Gastroesophageal sphincter (tissue), 4 donors: ENCODE measurements around the gene HTR5A. TPM values are rescaled to one million over a fixed set of nuclear protein-coding genes. Genes with fewer than 3 reads are reported as not detected.

Experiments
- ATAC-seq: fragments of 150-250 bp; one replicate; pipeline ENCODE4 v1.9.1; 2016; ENCODE audit warnings: mild to moderate bottlenecking, moderate library complexity
- H3K27ac ChIP-seq, 4 donors: fragments of 200-600 bp; sonication (generic) in 3 of 4; 1 replicate in 3 of 4; 2 replicates in 1 of 4; pipeline ENCODE4 v1.5.1; 2016 to 2019
- H3K27me3 ChIP-seq: fragments of 200-600 bp; sonication (generic); one replicate; pipeline ENCODE4 v1.5.1; 2019
- H3K36me3 ChIP-seq, 2 donors: fragments of 200-600 bp; sonication (generic); one replicate each; pipeline ENCODE4 v1.5.1; 2019; ENCODE audit warnings: control low read depth in 1 of 2
- H3K4me1 ChIP-seq, 3 donors: fragments of 200-600 bp; sonication (generic); 1 replicate in 2 of 3; 2 replicates in 1 of 3; pipeline ENCODE4 v1.5.1; 2016 to 2019; ENCODE audit warnings: control low read depth in 2 of 3
- H3K4me3 ChIP-seq, 2 donors: fragments of 200-600 bp; sonication (generic); one replicate each; pipeline ENCODE4 v1.5.1; 2019; ENCODE audit warnings: mild to moderate bottlenecking in 1 of 2, moderate library complexity in 1 of 2
- H3K9me3 ChIP-seq, 3 donors: fragments of 200-600 bp; sonication (generic); one replicate each; pipeline ENCODE4 v1.5.1; 2017 to 2019; ENCODE audit warnings: control low read depth in 2 of 3
- EP300 ChIP-seq: sonication (generic); formaldehyde crosslinking; IDR thresholded peaks from one replicate; pipeline ENCODE4 v1.6.1; 2017; ENCODE audit warnings: antibody characterized with exemption, mild to moderate bottlenecking
- POLR2A ChIP-seq, 2 donors: fragments of 450-650 bp; IDR thresholded peaks; one replicate each; pipeline ENCODE4 v1.6.1; 2017; ENCODE audit warnings: antibody characterized with exemption in 2 of 2, mild to moderate bottlenecking in 2 of 2, moderate library complexity in 1 of 2
- POLR2AphosphoS5 ChIP-seq: sonication (generic); formaldehyde crosslinking; IDR thresholded peaks from one replicate; pipeline ENCODE4 v1.6.1; 2017; ENCODE audit warnings: antibody characterized with exemption
- WGBS, 2 donors: methylation state at CpG; one replicate each; pipeline ENCODE4 v1.1.5; 2018; ENCODE audit warnings: low coverage in 1 of 2; 5-methylcytosine and 5-hydroxymethylcytosine counted together
- small RNA-seq, 4 donors: library from RNA; depleted of rRNA; stranded (forward); fragments of <200 nt; gene quantifications; one replicate each; pipeline ENCODE3, GENCODE V24; 2016
- total RNA-seq, 4 donors: library from RNA; depleted of rRNA; stranded (reverse); fragments of >200 nt; gene quantifications; one replicate each; pipeline ENCODE4 v1.1.0, GENCODE V29; 2016
- TF ChIP-seq, protein P1 (sequence below), 4 experiments: fragments of 200-600 bp in 2 of 4; fragments of 450-650 bp in 2 of 4; sonication (generic) in 1 of 4; IDR thresholded peaks; one replicate each; pipeline ENCODE4 v1.5.1; 2017 to 2019; ENCODE audit warnings: antibody characterized with exemption in 4 of 4, mild to moderate bottlenecking in 2 of 4, moderate library complexity in 2 of 4

The HTR5A gene
- total RNA-seq, 4 donors from 2014 or later: not detected

DNA sequence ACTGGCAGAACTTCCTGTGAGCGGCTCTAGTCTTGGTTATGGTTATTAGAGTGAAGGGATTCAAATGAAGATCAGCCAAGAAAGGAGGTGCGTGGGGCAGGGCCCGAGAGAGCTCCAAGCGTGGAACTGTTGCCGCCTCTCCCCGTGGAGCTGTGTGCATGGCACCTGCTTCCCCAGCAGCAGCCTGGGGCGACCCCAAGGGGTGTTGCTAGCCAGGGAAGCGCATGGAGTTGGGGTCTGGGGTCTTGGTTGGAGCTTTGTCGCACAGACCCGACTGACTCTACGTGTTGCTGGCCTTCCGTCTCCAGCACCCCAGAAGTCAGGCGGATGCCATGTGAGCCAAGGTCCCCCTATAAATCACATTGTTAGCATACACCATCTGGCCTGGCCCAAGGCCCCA lies 61.0 kb downstream of the HTR5A start:
- no peak for TF ChIP-seq POLR2A (IDR thresholded peaks at IDR 0.05)
- TF ChIP-seq, protein P1, sequence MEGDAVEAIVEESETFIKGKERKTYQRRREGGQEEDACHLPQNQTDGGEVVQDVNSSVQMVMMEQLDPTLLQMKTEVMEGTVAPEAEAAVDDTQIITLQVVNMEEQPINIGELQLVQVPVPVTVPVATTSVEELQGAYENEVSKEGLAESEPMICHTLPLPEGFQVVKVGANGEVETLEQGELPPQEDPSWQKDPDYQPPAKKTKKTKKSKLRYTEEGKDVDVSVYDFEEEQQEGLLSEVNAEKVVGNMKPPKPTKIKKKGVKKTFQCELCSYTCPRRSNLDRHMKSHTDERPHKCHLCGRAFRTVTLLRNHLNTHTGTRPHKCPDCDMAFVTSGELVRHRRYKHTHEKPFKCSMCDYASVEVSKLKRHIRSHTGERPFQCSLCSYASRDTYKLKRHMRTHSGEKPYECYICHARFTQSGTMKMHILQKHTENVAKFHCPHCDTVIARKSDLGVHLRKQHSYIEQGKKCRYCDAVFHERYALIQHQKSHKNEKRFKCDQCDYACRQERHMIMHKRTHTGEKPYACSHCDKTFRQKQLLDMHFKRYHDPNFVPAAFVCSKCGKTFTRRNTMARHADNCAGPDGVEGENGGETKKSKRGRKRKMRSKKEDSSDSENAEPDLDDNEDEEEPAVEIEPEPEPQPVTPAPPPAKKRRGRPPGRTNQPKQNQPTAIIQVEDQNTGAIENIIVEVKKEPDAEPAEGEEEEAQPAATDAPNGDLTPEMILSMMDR (IDR thresholded peaks at IDR 0.05): no peak
- Histone ChIP-seq H3K4me3 (no peak overlapping the region), H3K9me3 (no peaks in the 10 kb centered on the region), H3K36me3 (no peaks in the 10 kb centered on the region), H3K27ac (no peak overlapping the region), H3K27me3 (peaks cover 18% of the 10 kb centered on the region), H3K4me1 (no peaks in the 10 kb centered on the region)
- WGBS, 2 donors: 60% methylated on average over 1 of the region's 13 CpGs; no CpG with 5 or more reads in 1 of the 2 donors
- no peak for ATAC-seq

DNA sequence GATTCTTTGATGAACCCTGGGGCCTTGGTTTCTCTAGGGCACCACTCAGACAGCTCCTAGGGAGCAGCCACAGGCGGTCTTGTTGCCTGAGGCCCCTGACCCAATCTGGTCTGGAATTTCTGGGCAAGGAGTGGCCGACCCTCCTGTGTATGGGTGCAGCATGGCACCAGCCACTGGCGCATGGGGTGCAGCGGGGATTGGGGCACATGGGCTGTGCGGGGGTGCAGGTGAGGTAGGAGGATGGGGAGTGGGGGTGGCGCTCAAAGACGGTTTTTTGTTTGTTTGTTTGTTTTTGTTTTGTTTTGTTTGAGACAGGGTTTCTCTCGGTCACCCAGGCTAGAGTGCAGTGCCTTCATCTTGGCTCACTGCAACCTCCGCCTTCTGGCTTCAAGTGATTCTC lies 62.3 kb downstream of the HTR5A start:
- peaks cover 0 to 5% (median 0%) of the 10 kb centered on the region in 3 donors for H3K9me3 ChIP-seq
- no peaks in the 10 kb centered on the region for H3K36me3 ChIP-seq
- no peak for ATAC-seq
- 67 to 69% methylated on average over 4 to 6 of the region's 9 CpGs for WGBS, 2 donors
- H3K4me1 ChIP-seq: no peaks in the 10 kb centered on the region
- peaks cover 18% of the 10 kb centered on the region for H3K27me3 ChIP-seq
- no peak overlapping the region for H3K27ac ChIP-seq
- no peak overlapping the region for H3K4me3 ChIP-seq
- no peak for TF ChIP-seq POLR2AphosphoS5
- TF ChIP-seq, protein P1 (IDR thresholded peaks at IDR 0.05): no peak
- no peak for TF ChIP-seq POLR2A (IDR thresholded peaks at IDR 0.05)
- TF ChIP-seq EP300: no peak

DNA sequence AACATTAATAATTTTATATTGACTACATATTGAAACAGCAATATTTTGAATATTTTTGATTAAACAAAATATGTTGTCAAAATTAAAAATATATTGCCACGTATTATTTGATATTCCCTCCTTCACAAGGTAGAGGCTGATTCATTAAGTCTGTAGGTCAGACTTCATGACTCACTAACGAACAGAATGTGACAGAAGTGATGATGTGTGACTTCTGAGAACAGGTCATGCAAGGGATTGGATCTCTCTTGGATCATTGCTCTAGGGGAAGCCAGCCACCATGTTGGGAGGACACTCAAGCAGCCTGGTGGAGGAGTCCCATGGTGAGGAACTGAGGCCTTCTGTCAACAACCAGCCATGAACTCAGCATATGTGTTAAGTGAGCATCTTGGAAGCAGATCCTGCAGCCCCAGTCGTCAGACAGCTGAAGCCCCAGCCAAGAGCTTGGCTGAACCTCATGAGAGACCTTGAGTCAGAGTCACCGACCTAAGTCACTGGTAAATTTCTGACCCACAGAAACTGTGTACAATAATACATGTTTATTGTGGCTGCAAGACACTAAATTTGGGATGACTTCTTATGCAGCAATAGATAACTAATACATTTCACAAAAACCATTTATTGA lies 66.6 kb downstream of the HTR5A start:
- no peak overlapping the region for H3K27ac ChIP-seq
- H3K4me1 ChIP-seq: no peaks in the 10 kb centered on the region
- H3K4me3 ChIP-seq: no peak overlapping the region
- no peak for ATAC-seq
- no peak for TF ChIP-seq POLR2AphosphoS5
- 57 to 72% methylated on average over 4 of the region's 4 CpGs for WGBS, 2 donors
- no peaks in the 10 kb centered on the region for H3K36me3 ChIP-seq
- H3K27me3 ChIP-seq: peaks cover 30% of the 10 kb centered on the region
- peaks cover 0 to 5% (median 0%) of the 10 kb centered on the region in 3 donors for H3K9me3 ChIP-seq

Small RNA genes lying within 50 kb of the gene (small RNA-seq; reads per million reads assigned to genes)
- 0 reads per million in 4 donors for gene AC092628.1

Other genes starting within 250 kb of the HTR5A start
- 10 to 100 TPM in 3 of 4 donors, 1 to 10 TPM in 1; 8.1 to 14.3 (median 10.6) TPM for gene PAXIP1, start 67.2 kb upstream of the HTR5A start, total RNA-seq
- 10 to 100 TPM; 18.8 to 52.1 (median 30.7) TPM for gene INSIG1, start 227.6 kb downstream of the HTR5A start, total RNA-seq